SK-MEL-5 (cell line): Measurements from ENCODE around the gene PTPRK. TPM values are rescaled to one million over a fixed set of nuclear protein-coding genes. Genes with fewer than 3 reads are reported as not detected.

Source experiments
- DNase-seq: peaks from one replicate; pipeline ENCODE4 v3.0.0-alpha.2; 2016; ENCODE audit warnings: low read depth, low spot score
- in situ Hi-C: cut with HindIII; loops from 2 replicates; pipeline ENCODE4 v1.10.0; 2016; ENCODE audit warnings: low sequenced_read_pairs, high pct_unique_total_duplicates, low pct_unique_long_range_greater_than_20kb
- total RNA-seq: library from RNA; depleted of rRNA; stranded (reverse); fragments of >200 nt; shearing (Covaris generic); gene quantifications from 2 replicates; pipeline ENCODE4 v1.2.3, GENCODE V29; 2014

The PTPRK gene
- total RNA-seq, 1 experiment from 2014 or later = 25.5 TPM

DNA sequence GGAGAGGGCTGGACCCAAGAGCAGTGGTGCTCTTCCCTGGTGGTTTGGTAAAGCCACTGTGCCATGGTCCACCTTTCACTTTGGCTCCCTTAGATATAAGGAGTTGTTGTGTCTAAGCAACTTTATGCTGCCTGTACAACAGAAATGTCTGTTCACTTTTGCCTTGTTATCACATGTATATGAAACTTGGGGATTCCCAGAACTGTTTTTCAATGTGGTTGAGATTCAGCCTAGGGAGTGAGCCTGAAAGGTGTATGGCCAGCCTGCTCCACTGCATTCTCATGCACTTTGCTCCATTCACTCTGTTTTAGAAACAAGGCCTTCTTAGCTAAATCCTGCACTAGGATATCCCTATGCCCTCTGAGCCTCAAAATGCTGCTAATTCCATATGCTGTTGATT lies 385.1 kb downstream of the PTPRK start:
- in situ Hi-C loops = no loop called here
- DNase-seq = no peak

DNA sequence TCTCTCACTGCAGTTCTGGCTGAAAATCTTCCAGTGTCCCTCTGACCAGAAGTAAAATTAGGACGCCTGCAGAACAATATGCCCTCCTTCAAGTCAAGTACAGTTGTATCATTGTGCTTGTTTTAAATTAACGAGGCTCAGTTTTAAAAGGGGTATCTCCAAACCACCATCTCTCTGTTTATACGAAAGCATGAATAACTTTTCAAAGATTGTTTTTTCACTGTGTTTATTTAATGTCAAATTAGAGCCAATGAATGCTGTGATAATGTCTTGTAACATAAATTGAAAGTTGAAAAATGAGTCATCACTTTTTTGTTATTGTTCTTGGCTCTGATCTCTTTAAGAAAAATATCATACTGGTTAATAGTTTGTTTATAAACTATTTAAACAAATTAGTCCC lies 388.8 kb downstream of the PTPRK start:
- in situ Hi-C loops = no loop called here
- DNase-seq = no peak

DNA sequence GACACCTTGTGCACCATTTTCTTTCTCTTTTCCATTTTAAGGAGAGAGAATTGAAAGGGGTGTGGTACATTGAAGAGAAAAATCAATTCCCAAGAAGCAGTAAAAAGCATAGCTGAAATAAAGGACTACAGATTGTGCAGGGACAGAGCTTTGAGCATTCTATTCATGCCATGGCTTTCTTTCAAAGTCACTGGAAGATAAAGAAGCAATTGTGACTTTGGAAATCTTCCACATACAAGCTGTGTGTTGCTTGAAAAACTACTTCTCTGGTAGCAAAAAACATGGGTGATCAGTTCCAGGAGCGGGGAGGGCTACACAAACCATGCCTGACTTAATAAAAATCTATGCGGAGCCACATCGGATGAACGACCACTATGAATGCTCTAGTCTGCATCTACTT lies 389.4 kb downstream of the PTPRK start:
- DNase-seq = peak; percentile 24
- in situ Hi-C loops = no loop called here

DNA sequence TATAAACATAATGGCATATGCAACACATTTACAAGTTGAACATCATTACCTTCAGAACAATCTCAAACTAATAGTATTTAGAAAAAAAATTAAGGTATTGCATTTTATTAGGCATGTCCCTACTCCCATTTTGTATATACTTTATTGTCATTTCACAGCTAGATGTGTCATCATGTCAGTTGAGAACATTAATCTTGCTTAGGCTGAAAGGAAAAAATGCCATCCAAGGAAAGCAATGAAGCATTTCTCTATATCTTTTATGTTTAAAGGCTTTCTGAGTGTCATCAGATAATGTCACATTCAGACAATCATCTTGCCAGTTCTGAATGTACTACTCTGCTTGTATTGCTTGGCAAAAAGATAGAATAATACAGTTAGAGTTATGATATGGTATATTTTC lies 390.7 kb downstream of the PTPRK start:
- in situ Hi-C loops = no loop called here
- DNase-seq = no peak

DNA sequence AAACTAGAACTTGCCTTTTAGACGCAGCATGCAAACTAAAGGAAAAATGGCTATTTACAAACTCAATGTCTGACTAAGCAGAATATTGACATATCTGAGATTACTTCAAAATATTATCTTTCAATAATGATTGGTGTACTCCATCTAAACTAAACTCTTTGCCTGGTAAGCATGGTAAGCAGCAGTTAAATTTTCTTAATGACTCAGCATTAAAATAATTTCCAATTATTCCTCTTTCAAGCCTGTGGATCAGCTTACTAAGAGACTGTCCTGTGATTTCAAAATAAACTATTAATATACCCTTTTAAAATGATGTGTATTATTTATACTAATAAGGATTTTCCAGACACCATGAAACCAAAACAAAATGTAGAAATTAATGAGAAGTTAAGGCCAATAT lies 392.7 kb downstream of the PTPRK start:
- in situ Hi-C loops = no loop called here
- DNase-seq = no peak

DNA sequence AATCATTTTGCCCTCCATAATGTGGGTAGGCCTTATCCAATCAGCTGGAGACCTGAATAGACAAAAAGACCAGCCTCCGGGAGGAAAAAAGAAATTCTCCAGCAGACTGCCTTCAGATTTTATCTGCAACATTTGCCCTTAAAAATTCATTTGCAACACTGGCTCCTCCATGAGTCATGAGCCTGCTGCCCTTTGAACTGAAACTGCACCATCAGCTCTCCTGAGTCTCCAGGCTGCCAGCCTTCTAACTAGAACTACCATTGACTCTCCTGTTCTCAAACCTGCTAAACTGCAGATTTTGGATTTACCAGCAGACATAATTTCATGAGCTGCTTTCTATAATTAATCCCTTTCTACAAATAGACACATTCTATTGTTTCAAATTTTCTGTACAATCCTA lies 395.7 kb downstream of the PTPRK start:
- in situ Hi-C loops = no loop called here
- peak; percentile 5 for DNase-seq

DNA sequence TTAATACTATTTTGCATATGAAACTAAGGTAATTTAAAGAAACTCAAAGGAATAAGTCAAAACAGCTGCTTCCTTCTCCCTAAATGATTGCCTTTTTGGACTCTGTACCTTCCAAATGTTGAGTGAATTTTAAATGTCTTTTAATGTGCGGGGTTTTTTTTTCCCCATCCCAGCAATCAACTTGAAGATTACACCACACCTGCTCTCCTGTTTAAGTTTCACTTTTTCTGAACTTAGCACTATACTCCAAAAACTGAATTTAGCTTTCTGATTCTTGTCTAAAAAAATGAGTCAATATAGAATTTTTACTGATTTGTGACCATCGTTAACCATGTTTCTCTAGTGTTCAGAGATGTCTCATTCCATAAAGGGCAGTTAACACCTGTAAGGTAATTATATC lies 398.8 kb downstream of the PTPRK start:
- in situ Hi-C loops = no loop called here
- no peak for DNase-seq

DNA sequence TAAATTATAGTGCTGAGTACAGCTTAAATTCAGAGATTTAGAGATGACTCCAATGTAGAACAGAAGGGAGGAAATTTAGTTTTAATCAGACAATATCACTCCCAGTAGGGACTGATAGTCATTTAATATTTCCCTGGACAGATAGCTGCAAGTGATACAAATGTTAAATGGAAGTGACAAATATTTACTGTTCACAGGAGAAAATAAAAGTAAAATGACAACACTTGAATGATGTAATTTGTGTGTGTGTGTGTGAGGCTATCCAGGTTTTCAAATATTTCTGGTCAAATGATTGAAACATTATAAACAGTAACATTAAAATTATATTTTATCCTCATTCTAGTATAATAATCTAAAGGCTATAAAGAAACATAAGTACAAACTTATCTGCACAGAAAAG lies 399.2 kb downstream of the PTPRK start:
- DNase-seq = no peak
- in situ Hi-C loops = no loop called here

DNA sequence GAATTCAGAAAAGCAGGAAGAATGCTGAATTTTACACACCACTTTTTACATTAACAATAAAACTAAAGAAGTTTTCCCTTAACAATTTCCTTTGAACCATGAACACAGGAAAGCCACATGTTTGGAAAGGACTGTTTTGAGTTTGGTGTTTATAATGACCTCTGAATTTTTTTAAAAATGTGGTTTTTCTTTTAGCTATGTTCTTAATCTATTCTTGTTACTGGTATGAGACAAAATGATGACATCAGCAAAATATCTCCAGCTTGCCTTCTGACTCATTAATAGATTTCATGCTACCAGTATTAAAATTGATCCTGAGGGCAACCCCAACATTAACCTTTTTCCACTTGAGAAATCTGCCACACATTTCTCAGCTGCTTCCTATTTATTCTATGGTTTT lies 402.0 kb downstream of the PTPRK start:
- in situ Hi-C loops = no loop called here
- no peak for DNase-seq

DNA sequence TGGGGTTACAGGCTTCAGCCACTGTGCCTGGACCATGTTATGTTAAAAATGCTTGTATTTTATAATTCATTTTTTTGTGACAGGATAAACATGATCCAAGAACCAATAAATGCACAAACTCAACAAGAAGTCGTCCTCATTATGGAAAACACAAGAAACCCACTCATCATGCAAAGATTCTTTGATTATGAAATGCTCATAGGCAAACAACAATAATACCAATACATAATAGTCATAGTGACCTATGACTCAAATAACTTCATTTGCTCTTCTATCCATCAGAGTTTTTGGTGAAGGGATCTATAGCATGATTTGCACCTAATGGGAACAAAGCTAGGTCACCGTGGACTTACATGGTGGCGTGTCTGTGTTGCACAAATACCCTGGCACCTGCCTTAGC lies 402.5 kb downstream of the PTPRK start:
- no peak for DNase-seq
- in situ Hi-C loops = no loop called here

DNA sequence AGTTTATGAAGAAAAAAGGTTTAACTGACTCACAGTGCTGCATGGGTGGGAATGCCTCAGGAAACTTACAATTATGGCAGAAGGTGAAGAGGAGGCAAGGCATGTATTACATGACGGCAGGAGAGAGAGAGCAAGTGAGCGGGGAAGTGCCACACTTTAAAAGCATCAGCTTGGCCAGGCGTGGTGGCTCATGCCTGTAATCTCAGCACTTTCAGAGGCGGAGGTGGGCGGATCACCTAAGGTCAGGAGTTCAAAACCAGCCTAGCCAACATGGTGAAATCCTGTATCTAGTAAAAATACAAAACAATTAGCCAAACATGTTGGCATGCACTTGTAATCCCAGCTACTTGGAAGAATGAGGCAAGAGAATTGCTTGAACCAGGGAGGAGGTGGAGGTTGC lies 406.2 kb downstream of the PTPRK start:
- DNase-seq = no peak
- in situ Hi-C loops = no loop called here

DNA sequence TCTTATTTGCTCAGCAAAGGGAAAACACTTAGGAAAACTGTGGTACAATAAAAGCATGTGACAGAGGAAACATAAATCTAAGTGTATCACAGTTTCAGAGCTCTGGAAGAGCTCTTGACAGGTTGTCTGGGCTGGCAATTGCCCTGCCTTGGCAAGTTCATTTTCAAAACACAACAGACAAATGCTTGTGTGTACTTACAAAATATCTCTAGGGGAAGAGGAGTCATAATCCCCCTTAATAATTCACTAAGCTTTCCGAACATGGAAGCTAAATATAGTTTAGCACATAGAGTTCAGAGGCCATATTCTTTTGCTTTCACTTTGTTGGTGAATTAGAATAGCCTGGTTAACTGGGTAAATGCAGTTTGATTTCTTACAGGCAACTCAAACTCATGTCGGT lies 407.9 kb downstream of the PTPRK start:
- DNase-seq = peak; percentile 2
- in situ Hi-C loops = no loop called here

DNA sequence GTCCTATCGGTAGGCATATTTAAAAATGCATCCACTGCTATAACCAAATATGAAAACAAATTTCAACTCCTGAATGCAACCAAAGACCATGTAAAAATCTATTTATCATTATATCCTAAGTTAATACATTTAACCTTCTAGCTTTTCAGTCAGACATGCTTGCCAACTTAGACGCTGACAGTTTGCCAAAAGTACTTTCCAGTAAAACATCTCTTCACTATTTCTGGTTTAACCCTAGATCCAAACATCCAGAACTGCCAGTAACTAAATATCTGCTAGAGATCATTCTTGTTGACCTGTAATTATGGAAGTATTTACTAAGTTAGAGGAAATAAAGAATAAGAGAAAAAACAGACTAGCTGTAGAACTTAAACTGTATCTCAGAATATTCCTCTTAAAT lies 409.3 kb downstream of the PTPRK start:
- in situ Hi-C loops = no loop called here
- no peak for DNase-seq

DNA sequence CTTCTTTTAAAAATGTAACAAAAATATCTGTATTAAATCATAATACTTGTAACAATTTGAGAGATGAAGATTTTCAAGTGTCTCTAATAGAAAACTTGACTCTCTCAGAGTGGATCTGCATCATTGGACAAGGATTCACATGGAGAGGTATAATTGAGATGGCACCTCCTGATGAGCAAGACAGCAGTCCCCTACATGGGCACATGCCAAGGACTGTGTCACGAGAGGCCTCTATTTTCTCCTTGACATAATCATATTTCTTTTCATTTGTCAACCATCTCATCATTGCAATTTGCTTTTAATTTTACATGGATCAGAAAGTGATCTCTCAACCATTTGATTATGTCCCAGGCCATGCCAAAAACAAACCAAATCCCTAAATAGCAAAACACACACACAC lies 412.7 kb downstream of the PTPRK start:
- no peak for DNase-seq
- in situ Hi-C loops = no loop called here

DNA sequence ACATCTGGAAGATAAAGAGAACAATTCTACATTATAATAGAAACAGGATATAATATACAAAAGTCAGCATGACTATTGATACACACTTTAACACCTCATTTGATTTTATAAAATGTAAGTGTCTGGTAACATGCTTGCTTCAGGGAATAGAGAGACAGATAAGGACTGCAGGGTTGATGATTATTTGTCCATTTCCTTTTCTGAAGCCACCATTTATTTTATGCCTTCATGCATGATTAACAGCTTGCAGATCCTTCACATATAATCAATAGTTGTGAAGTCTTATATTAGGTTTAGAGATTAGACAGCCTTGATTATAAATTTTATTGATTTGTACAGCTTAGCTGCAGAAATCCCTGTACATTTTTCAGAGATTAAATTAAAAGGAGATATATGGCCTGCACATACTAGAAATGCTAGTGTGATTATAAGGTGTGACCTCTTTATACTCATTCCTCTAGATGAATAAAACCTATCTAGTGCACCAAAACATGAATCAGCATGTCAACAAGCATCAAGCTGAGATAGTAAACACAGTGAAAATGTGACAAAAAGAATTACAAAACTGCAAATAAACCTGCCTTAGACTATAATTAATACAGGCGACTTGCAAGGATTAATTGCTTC lies 420.7 kb downstream of the PTPRK start:
- no peak for DNase-seq
- in situ Hi-C loops = no loop called here

DNA sequence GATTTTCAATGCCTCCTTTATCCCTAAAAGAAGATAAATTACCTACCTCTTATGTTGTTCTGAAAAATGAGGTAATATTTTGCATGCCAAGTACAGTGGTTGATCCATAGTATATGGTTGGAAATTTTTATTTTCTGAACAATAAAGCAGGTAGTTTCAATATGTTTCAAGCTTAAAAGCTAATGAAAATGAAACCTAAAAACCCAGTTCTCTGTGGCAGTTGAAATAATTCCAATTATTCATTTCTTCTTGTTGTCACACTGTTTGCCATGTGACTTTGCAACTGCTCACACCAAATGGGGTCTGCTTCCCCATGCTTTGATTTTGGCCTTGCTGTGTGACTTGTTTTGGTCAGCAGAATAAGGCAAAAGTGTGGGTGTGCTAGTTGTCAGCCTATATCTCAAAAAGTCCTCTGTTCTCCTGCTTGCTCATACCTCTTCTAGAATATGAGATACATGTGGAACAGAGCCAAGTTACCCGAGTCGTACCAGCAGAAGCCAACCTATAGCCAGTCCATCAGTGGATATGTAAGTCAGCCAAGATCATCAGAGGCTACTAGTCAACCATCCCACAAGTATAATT lies 422.3 kb downstream of the PTPRK start:
- in situ Hi-C loops = no loop called here
- DNase-seq = peak; percentile 5

DNA sequence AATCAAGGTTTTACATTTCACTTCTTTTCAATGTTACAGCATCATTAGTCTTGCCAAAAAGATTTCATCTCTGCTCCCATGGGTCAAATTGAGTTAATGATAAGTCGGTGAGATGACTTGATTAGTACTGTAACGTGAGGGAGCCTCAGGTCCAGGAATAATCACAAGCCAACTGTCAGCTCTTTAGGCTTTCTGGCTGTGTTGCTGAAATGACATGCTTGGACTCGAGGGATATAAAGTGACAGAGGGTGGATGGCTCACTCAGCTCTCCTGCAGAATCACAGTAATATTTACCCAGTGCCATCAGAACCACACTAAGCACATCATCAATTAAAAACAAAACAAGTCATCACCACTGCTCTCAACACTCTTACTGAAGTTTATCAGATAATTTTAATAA lies 423.4 kb downstream of the PTPRK start:
- in situ Hi-C loops = no loop called here

DNA sequence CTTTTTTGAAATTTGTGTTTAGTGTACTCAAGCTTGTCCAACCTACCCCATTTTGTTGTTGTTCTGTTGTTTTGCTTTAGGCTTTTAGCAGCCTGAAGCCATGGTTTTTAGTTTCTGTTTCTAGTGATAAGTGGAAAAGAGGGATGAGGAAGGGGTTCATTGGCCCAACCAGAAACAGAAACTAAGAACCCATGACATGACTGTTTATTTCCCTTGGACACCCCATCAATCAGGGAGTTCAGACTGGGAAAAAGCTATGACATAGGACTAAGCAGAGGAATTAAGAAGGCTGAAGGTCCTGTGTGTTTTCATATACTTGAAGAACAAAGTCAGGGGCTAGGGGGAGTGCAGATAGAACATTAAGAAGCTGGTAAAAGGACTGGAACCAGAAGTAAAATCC lies 425.0 kb downstream of the PTPRK start:
- DNase-seq = no peak
- in situ Hi-C loops = no loop called here

More for the DNA sequence above, 423.4 kb downstream of the PTPRK start:
- no peak for DNase-seq

DNA sequence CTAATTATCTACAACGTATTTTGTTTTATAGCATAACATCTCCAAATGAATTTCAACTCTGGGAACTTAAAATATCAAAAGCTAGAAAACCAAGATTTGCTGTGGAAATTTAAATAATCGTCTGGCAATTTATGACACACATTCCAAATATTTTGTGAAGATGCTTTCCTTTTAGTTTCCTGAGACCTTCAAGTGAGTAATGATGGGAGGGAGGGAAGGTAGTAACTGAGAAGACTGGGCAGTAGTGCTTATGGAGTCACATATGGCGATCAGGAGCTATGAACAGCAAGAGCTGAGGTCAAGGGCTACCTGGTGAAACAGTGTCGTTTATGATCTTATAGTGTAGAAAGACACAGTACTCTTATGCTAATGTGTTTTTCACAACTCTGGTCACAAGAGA lies 441.4 kb downstream of the PTPRK start:
- in situ Hi-C loops = no loop called here
- DNase-seq = no peak

DNA sequence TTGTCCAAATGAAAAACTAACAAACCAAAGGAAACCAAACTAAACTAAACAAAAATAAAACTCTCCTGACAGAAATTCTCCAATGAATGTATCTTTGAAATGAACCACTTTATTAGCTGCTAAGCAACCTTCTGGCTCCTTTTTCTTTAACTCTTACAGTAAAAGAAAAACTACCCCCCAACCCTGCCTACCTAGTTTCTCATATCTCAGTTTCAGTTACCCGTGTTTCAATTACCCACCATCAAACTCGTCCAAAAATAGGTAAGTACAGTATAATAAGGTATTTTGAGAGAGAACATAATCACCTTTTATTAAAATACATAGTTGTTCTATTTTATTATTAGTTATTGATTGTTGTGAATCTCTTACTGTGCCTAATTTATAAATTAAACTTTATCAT lies 442.1 kb downstream of the PTPRK start:
- in situ Hi-C loops = no loop called here
- no peak for DNase-seq
